ENCODE results near the gene PRKCA.

The PRKCA gene

GRCh38 chr17:66809408-66809807, 507.0 kb downstream of the PRKCA start:
- TF ChIP-seq POLR2A (IDR thresholded peaks at IDR 0.05; ENCODE audit: extremely low read depth, insufficient read length) = no peak
- no peak for TF ChIP-seq MYC (IDR thresholded peaks at IDR 0.05; ENCODE audit: low read depth, low read length)
- TF ChIP-seq MAX (IDR thresholded peaks at IDR 0.05; ENCODE audit: low read depth, low read length) = no peak
- TF ChIP-seq CTCF (IDR thresholded peaks at IDR 0.05; ENCODE audit: low read depth, low read length) = no peak
- no peak overlapping the region for H3K4me3 ChIP-seq (ENCODE audit: low read depth, low read length)
- no peak for DNase-seq (ENCODE audit: low read depth)

DNA sequence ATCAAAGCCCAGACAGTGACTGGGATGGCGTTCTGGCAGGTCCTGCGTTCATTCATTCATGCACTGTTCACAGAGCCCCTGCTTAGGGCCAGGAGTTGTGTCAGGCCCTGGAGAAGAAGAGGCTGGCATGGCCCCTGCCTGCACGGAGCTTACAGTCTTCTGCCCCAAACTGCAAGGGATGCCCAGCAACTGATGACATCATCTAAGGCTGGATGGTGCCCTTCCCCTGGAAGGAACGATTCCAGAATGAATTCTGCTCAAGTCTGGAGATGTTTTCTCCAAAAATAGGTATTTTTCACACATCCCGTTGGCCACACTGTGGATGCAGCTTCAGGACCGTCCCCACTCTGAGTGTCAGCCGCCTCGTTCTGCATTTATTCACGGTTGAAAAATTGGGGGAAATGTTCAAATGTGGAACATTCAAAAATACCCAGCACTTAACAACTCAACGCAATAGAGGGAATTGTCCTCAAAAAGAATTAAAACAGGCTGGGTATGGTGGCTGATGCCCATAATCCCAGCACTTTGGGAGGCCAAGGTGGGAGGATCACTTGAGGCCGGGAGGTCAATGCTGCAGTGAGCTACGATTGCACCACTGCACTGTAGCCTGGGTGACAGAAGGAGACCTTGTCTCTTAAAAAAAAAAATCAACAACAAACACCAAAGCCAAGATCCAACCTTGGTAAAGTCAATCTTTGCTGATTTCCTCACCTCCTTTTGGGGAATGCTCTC, 508.7 kb downstream of the PRKCA start:
- no peak for DNase-seq (ENCODE audit: low read depth)
- TF ChIP-seq MYC (IDR thresholded peaks at IDR 0.05; ENCODE audit: low read depth, low read length) (no peak), POLR2A (IDR thresholded peaks at IDR 0.05; ENCODE audit: extremely low read depth, insufficient read length) (no peak), CTCF (IDR thresholded peaks at IDR 0.05; ENCODE audit: low read depth, low read length) (no peak), MAX (IDR thresholded peaks at IDR 0.05; ENCODE audit: low read depth, low read length) (no peak)
- H3K4me3 ChIP-seq (ENCODE audit: low read depth, low read length) = no peak overlapping the region

DNA sequence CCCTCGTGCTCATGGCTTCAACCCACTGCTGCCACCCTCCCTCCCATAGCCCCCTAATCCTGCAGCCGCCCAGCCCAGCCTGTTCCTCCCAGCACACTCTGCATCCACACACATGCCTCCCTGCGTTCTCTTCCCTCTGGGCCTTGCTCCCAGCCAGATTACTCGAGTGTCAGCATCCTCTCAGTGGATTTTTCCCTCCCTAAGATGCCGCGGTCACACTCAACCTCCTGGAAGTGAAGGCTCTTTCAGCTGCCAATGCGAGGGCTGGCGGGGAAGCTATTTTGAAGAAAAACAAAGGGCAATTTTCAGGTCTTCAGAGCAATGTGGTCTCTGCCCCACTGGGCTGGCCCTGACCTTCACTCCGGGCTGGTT, 509.3 kb downstream of the PRKCA start:
- no peak for DNase-seq (ENCODE audit: low read depth)
- H3K4me3 ChIP-seq (ENCODE audit: low read depth, low read length) = no peak overlapping the region
- no peak for TF ChIP-seq POLR2A (IDR thresholded peaks at IDR 0.05; ENCODE audit: extremely low read depth, insufficient read length)
- no peak for TF ChIP-seq CTCF (IDR thresholded peaks at IDR 0.05; ENCODE audit: low read depth, low read length)
- TF ChIP-seq MAX (IDR thresholded peaks at IDR 0.05; ENCODE audit: low read depth, low read length) = no peak
- TF ChIP-seq MYC (IDR thresholded peaks at IDR 0.05; ENCODE audit: low read depth, low read length) = no peak

GRCh38 chr17:66812571-66812970, 510.2 kb downstream of the PRKCA start:
- TF ChIP-seq POLR2A (IDR thresholded peaks at IDR 0.05; ENCODE audit: extremely low read depth, insufficient read length) (no peak), MYC (IDR thresholded peaks at IDR 0.05; ENCODE audit: low read depth, low read length) (no peak), CTCF (IDR thresholded peaks at IDR 0.05; ENCODE audit: low read depth, low read length) (no peak), MAX (IDR thresholded peaks at IDR 0.05; ENCODE audit: low read depth, low read length) (no peak)
- no peak overlapping the region for H3K4me3 ChIP-seq (ENCODE audit: low read depth, low read length)
- no peak for DNase-seq (ENCODE audit: low read depth)

- DNase-seq (ENCODE audit: low read depth) = no peak
- TF ChIP-seq CTCF (IDR thresholded peaks at IDR 0.05; ENCODE audit: low read depth, low read length) = no peak
- TF ChIP-seq POLR2A (IDR thresholded peaks at IDR 0.05; ENCODE audit: extremely low read depth, insufficient read length) = no peak
- TF ChIP-seq MAX (IDR thresholded peaks at IDR 0.05; ENCODE audit: low read depth, low read length) = no peak
- TF ChIP-seq MYC (IDR thresholded peaks at IDR 0.05; ENCODE audit: low read depth, low read length) = no peak
Measured at GRCh38 chr17:66813296-66813695, 510.9 kb downstream of the PRKCA start.

More at GRCh38 chr17:66813296-66813695, 510.9 kb downstream of the PRKCA start:
- H3K4me3 ChIP-seq (ENCODE audit: low read depth, low read length) = no peak overlapping the region

All from NB4 (cell line).